Lung (tissue), 12 donors: ENCODE measurements around the gene ASH1L. TPM values are rescaled to one million over a fixed set of nuclear protein-coding genes. Genes with fewer than 3 reads are reported as not detected.

Experiments used
- ATAC-seq: fragments of 200-7000 bp; cut with Tn5 transposase; one replicate; pipeline ENCODE4 v1.9.1; 2020; ENCODE audit warnings: moderate number of reproducible peaks; ENCODE audit not compliant: insufficient read depth, low FRiP score
- DNase-seq, 3 donors: peaks; one replicate each; pipeline ENCODE4 v3.0.0-alpha.2; 2013 to 2017
- H3K27ac ChIP-seq, 2 donors: one replicate each; pipeline ENCODE4 v1.5.1; 2013; ENCODE audit warnings: mild to moderate bottlenecking in 2 of 2, moderate library complexity in 2 of 2, control low read depth in 1 of 2, inconsistent platforms in 1 of 2, low read depth in 1 of 2, low read length in 1 of 2
- H3K27me3 ChIP-seq, 3 donors: one replicate each; pipeline ENCODE4 v1.5.1; 2013; ENCODE audit warnings: low read length in 2 of 3; ENCODE audit not compliant: control insufficient read depth in 3 of 3, insufficient read depth in 3 of 3
- H3K36me3 ChIP-seq, 4 donors: one replicate each; pipeline ENCODE4 v1.5.1; 2013; ENCODE audit warnings: low read length in 4 of 4, mild to moderate bottlenecking in 1 of 4, moderate library complexity in 1 of 4; ENCODE audit not compliant: control insufficient read depth in 4 of 4, insufficient read depth in 4 of 4
- H3K4me1 ChIP-seq, 5 donors: one replicate each; pipeline ENCODE4 v1.5.1; 2013; ENCODE audit warnings: low read length in 5 of 5, mild to moderate bottlenecking in 2 of 5, moderate library complexity in 1 of 5; ENCODE audit not compliant: control insufficient read depth in 5 of 5, insufficient read depth in 5 of 5
- H3K4me3 ChIP-seq: one replicate; pipeline ENCODE4 v1.5.1; 2013; ENCODE audit warnings: mild to moderate bottlenecking, control low read depth, moderate library complexity
- H3K9ac ChIP-seq, 2 donors: one replicate each; pipeline ENCODE4 v1.5.1; 2013; ENCODE audit warnings: low read length in 2 of 2, control low read depth in 1 of 2; ENCODE audit not compliant: insufficient read depth in 1 of 2
- H3K9me3 ChIP-seq, 4 donors: one replicate each; pipeline ENCODE4 v1.5.1; 2013; ENCODE audit warnings: low read length in 3 of 4, mild to moderate bottlenecking in 1 of 4, moderate library complexity in 1 of 4; ENCODE audit not compliant: control insufficient read depth in 4 of 4, insufficient read depth in 3 of 4
- CTCF ChIP-seq: IDR thresholded peaks from 2 replicates; pipeline ENCODE4 v1.5.1; 2012; ENCODE audit warnings: mild to moderate bottlenecking; ENCODE audit errors: control extremely low read depth, extremely low read depth
- WGBS, 2 donors: extraction: QIAGEN DNeasy Blood & Tissue Kit; methylation state at CpG; one replicate each; pipeline ENCODE4 v1.1.7; 2013; 5-methylcytosine and 5-hydroxymethylcytosine counted together
- polyA plus RNA-seq, 2 donors: library from polyadenylated mRNA; stranded (reverse); fragments of 200-250 nt; gene quantifications; one replicate each; pipeline ENCODE4 v1.2.1, GENCODE V29; 2013
- total RNA-seq, 2 donors: library from RNA; depleted of rRNA in 1 of 2; stranded (reverse); fragments of >200 nt in 1 of 2; gene quantifications; one replicate each; pipeline ENCODE4 v1.2.1, GENCODE V29; 2014 to 2021
- donor health status: control.
- donor health status: control.
- donor health status: Bipolar disorder and iron deficiency.
- donor health status: healthy.
- donor health status: DM: yes; HTN: yes; CAD: no.

The ASH1L gene
- total and polyA plus RNA-seq, 4 donors: 8.1 to 92.5 (median 27.5) TPM

- ATAC-seq (no peak), DNase-seq (no peak)
- Histone ChIP-seq H3K27me3 (no peaks in the 10 kb centered on the region), H3K9me3 (no peaks in the 10 kb centered on the region), H3K4me3 (no peak overlapping the region), H3K4me1 (peaks cover 1 to 10% (median 5%) of the 10 kb centered on the region in 5 donors), H3K9ac (no peak overlapping the region), H3K36me3 (peaks cover 0 to 3% (median 2%) of the 10 kb centered on the region in 4 donors), H3K27ac (no peak overlapping the region)
- TF ChIP-seq CTCF: no peak
Measured at GRCh38 chr1:155555915-155556314, 6.7 kb downstream of the ASH1L start.

DNA sequence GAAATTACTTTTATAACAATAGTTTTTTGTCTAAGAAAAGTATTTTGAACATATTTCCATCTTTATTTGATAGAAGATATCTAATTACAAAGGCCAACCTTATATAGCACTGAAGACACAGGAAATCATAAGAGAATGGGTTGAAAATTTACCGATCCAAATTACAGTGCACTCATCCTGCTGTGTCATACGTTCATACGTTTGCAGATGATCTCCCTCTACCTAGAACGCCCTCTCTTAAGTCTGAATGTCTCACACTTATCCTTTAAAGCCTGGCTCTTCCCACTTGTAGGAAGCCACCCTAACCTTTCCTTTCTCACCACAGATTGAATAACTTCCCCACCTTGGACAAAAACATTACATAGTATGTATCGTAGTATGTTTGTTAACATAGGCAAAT is 9.3 kb downstream of the ASH1L start:
- Histone ChIP-seq H3K4me1 (peaks cover 0 to 7% (median 0%) of the 10 kb centered on the region in 5 donors), H3K27me3 (no peaks in the 10 kb centered on the region), H3K4me3 (no peak overlapping the region), H3K27ac (no peak overlapping the region), H3K9ac (no peak overlapping the region), H3K36me3 (peaks cover 0 to 3% (median 2%) of the 10 kb centered on the region in 4 donors), H3K9me3 (no peaks in the 10 kb centered on the region)
- ATAC-seq (no peak), DNase-seq (no peak)
- no peak for TF ChIP-seq CTCF
- WGBS, 2 donors: 36 to 44% methylated on average over 5 of the region's 5 CpGs

DNA sequence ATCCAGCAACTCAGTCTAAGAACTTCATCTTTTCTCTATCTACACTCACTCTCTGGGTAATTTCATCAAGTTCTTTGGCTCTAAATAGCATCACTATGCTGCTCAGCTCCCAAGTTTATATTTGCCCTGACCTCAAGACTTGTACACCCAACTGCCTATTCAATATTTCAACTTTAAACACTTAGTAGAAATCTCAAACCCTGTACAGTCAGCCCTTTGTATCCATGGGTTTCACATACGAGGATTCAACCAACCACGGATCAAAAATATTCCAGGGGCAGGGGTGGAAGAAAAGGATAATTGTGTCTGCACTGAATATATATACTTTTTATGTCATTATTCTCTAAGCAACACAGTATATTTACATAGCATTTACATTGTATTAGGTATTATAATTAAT is 13.9 kb downstream of the ASH1L start:
- ATAC-seq (no peak), DNase-seq (no peak)
- peaks cover 0 to 12% (median 0%) of the 10 kb centered on the region in 5 donors for H3K4me1 ChIP-seq
- H3K27me3 ChIP-seq: no peaks in the 10 kb centered on the region
- peaks cover 0 to 5% (median 0%) of the 10 kb centered on the region in 4 donors for H3K36me3 ChIP-seq
- H3K9me3 ChIP-seq: no peaks in the 10 kb centered on the region
- TF ChIP-seq CTCF: no peak
- H3K9ac ChIP-seq: no peak overlapping the region
- no peak overlapping the region for H3K4me3 ChIP-seq
- H3K27ac ChIP-seq: no peak overlapping the region
- 61 to 87% methylated on average over 2 of the region's 2 CpGs for WGBS, 2 donors
